ENCODE data around the gene MAJIN. TPM values are rescaled to one million over a fixed set of nuclear protein-coding genes. Genes with fewer than 3 reads are reported as not detected.
"Not testable (repeated sequence)": the region's sequence is repeated elsewhere in the genome, so short reads cannot be mapped to it uniquely, and the experiment has no call there.

The MAJIN gene
- total RNA-seq, 2 donors from 2014 or later: not detected

GRCh38 chr11:64996710-64997380 is 24.9 kb upstream of the MAJIN start, which contains the start of gene BATF2:
Gene BATF2 (minus strand): TSS chr11:64996971. CDS start chr11:64996914, 57 bp downstream.
- peak; percentile 90 to 91 for DNase-seq
- intact Hi-C loops (cut with DNase I, micrococcal nuclease): no loop called here
- peak; percentile 67 for ATAC-seq

DNA sequence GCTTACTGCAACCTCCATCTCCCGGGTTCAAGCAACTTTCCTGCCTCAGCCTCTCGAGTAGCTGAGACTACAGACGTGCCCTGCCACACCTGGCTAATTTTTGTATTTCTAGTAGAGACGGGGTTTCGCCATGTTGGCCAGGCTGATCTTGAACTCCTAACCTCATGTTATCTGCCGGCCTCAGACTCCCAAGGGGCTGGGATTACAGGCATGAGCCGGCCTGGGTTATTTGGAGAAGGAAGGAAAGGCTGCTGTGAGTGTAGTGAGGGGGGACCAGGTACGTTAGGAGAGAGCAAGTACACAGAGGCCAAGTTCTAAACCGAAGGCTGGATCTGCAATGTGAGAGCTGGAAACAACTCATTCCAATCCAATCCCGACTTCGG is 24.4 kb upstream of the MAJIN start:
- peak; percentile 1 for ATAC-seq
- no peak for DNase-seq
- intact Hi-C loops (cut with DNase I, micrococcal nuclease): no loop called here

DNA sequence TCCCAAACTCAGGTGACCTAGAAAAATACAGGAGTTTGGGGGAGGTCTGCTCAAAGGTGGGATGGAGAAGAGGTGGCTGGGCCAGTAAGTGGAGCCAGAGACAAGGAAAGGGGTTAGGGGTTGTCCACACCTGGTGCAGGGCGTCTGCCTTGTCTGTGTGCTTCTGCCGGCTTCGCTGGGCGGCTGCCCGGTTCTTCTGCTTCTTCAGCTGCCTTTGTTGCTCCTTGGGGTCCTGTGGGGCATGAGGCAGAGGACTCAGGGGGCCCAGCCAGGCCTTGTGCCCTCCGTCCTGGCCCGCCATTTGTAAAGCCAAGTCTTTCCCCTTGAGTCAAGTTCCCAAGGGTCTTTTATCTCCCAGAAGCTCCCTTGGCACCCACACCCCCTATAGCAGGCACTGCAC is 22.4 kb upstream of the MAJIN start:
- ATAC-seq (no peak), DNase-seq (no peak)
- intact Hi-C loops (cut with DNase I, micrococcal nuclease): no loop called here

GRCh38 chr11:64990222-64990923 is 18.5 kb upstream of the MAJIN start:
- DNase-seq (no peak), ATAC-seq (no peak)
- intact Hi-C loops (cut with DNase I, micrococcal nuclease): no loop called here

DNA sequence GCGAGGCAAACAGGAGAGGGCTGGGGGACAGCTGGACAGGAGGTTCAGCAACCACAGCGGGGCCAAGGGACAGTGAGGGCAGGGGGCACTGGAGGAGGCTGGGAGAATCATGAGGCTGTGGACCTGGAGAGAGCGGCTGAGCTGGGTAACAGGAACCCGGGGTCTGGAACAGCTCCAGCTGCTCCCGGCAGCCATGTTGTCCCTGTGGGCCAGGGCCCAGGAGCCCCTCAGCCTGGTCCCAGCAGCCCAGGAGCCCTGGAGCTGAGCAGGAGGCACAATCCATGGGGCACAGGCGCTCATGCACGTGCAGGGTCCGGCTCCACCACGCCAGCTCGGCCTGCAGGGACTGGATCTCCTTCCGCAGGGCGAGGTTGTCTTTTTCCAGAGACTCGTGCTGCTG is 17.5 kb upstream of the MAJIN start:
- DNase-seq: no peak
- intact Hi-C loops (cut with DNase I, micrococcal nuclease): loop anchor here in 1 of 2 donors (10.0 kb wide), 1 partner anchor 55 kb away; the partner anchor contains the start of gene GPHA2
- ATAC-seq: no peak

DNA sequence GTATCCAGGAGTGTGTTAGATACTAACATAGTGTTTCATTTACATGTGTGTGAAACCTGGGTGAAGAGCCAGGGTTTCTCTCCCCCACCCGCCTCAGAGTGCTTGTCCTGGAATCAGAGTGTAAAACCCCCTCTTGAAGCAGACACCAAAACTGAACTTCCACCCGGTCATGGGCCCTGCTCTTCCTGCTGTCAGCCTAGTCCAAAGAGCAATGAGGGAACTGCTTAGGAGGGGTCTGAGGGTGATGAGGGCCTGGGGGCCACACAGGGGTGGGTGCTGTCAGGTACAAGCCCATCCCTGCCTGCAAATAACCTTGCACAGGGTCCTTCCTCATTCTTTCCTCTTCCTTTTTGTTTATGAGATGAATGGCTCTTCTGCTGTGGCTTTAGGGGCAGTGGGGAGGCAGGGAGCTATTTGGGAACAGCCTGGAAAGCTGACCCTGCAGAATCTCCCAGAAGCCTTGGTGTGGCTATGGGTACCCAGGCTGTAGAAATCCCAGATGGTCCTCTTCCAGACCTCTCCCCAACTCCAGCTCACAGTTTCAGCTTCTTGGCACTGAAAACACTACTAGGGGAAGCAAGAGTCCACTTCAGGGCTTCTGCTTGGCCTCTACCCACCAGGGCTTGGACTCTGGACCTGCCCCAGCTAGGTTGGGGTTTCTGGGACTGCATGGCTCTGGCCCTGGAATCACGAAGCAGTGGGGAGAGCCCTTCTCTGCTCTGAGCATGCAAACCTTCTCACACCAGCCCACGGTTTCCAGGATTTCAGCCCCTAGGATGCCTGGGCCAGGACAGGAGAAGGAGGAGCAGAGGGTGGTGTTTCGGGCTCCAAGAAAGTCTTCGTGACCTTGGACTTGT is 16.3 kb upstream of the MAJIN start:
- intact Hi-C loops (cut with DNase I, micrococcal nuclease): loop anchor here in 1 of 2 donors (10.0 kb wide), 1 partner anchor 53 kb away; the partner anchor contains the start of gene GPHA2
- DNase-seq (no peak), ATAC-seq (peak; percentile 34)

- ATAC-seq, DNase-seq: not testable (repeated sequence)
- intact Hi-C loops (cut with DNase I, micrococcal nuclease): loop anchor here in 1 of 2 donors (10.0 kb wide), 1 partner anchor 49 kb away; the partner anchor contains the start of gene GPHA2
These were observed 11.4 kb upstream of the MAJIN start for GRCh38 chr11:64983339-64983738.

- ATAC-seq (no peak), DNase-seq (no peak)
- intact Hi-C loops (cut with DNase I, micrococcal nuclease): no loop called here
These were observed 4.7 kb upstream of the MAJIN start for GRCh38 chr11:64976651-64977050.

- ATAC-seq: no peak
- intact Hi-C loops (cut with DNase I, micrococcal nuclease): no loop called here
- DNase-seq: no peak
These were observed 2.2 kb upstream of the MAJIN start for GRCh38 chr11:64974124-64974523.

DNA sequence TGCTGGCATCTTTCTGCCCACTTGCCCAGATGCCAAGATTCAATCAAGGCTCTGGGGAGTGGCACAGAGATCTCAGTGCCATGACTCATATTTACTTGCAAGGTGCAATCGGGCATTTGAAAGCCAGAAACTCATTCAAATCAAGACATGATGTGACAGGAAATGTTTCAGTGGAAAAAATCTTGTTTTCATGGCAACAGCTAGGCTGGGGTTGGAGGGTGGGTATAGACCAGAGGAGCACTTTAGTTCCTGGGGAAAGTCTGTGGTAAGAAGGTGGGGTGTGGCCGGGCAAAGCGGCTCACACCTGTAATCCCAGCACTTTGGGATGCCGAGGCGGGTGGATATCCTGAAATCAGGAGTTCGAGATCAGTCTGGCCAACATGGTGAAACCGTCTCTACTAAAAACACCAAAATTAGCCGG is 1.2 kb downstream of the MAJIN start:
- intact Hi-C loops (cut with DNase I, micrococcal nuclease): no loop called here
- ATAC-seq (peak; percentile 57), DNase-seq (peak in 1 of 2 donors; percentile 45)

DNA sequence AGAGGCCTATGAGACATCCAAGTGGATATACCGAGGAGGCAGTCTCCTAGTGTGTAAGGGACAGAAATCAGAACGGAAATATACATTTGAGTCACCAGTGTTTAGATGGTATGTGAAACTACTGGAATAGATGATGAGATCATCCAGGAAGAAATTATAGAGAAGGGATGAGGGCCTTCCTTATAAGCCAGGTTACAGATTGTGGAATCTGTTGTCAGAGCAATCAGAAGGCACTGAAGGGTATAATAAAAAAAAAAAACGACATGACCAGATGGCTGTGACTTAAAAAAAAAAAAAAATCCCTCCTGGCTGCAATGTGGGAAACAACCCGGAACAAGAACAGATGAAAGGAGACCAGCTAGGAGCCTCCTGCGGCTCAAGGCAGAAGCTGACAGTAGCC is 2.7 kb downstream of the MAJIN start:
- ATAC-seq (peak; percentile 92), DNase-seq (peak in 1 of 2 donors; percentile 24)
- intact Hi-C loops (cut with DNase I, micrococcal nuclease): no loop called here

DNA sequence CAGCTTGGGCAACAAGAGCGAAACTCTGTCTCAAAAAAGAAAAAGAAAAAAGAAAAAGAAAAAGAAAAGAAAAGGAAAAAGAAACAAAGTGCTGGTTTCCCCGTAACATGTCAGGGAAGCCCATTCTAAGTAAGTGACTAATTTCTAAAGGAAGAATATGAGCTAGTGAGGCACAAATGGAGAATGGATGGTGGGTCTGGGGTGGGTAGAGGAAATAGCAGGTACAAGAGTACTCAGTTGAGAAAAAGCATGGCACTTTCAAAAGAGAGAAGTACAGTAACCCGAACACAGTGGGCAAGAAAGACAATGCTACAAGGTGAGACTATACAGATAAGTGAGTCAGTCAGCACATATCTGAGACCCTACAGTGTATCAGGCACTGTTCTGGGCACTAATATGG is 4.5 kb downstream of the MAJIN start:
- no peak for DNase-seq
- ATAC-seq: no peak
- intact Hi-C loops (cut with DNase I, micrococcal nuclease): no loop called here

DNA sequence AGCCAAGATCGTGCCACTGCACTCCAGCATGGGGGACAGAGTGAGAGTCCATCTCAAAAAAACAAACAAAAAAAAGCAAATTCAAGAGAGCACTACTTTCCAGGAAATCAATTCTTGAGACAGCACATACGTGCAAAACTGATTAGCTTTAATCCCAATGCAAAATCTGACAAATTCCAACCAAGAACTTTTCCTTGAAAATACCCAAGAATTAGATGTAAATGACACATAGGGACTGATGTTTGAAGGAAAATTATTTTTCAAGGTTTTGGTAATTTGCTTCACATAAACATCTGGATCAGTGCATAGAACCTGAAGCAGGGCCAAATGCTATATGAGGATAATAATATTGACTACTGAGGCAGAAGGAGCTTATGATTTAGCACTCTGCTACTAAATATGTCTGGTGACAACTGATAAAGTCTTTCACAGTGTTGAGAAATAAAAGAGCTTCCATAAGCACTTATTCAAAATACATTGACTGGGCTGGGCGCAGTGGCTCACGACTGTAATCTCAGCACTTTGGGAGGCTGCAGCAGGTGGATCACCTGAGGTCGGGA is 8.8 kb downstream of the MAJIN start:
- ATAC-seq (no peak), DNase-seq (no peak)
- intact Hi-C loops (cut with DNase I, micrococcal nuclease): no loop called here

DNA sequence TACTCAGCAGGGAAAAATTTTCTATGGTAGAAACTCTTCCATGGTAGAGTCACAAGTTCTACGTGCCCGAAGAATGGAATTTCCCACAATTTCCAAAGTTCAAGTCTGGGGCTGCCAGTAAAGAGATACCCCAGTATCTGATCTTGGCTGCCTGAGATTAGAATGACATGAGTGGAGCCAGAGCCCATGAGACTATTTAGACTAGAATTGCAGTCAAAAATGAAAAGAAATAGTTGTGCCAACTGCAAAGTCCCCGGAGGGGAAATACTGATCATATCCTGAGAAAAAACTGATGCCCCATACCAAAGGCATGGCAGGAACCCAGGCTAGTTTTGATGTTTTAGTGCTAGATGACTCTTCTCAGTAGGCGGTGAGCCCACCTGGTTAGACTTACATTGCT is 11.2 kb downstream of the MAJIN start:
- intact Hi-C loops (cut with DNase I, micrococcal nuclease): no loop called here
- no peak for ATAC-seq
- no peak for DNase-seq

- no peak for ATAC-seq
- intact Hi-C loops (cut with DNase I, micrococcal nuclease): no loop called here
- no peak for DNase-seq
These were observed 12.4 kb downstream of the MAJIN start for GRCh38 chr11:64959498-64959897.

DNA sequence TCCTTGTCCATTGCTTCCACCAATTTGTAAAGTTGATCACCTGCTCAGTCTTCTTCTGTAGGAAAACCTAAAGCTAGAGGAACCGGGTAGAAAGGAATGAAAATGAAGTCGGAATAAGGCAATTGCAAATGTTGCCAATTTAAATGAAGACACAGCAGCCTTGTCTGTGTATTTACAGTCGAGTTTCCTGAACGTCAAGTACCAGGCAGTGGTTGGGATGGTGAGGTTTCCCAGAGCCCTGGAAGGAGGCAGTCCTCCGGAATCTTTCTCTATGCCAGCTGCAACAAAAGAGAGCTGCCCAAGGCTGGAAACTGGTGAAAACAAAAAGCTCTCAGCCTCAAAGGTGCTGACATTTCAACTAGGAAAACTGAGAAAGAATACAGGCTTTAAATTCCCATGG is 17.7 kb downstream of the MAJIN start:
- intact Hi-C loops (cut with DNase I, micrococcal nuclease): no loop called here
- DNase-seq (no peak), ATAC-seq (no peak)

DNA sequence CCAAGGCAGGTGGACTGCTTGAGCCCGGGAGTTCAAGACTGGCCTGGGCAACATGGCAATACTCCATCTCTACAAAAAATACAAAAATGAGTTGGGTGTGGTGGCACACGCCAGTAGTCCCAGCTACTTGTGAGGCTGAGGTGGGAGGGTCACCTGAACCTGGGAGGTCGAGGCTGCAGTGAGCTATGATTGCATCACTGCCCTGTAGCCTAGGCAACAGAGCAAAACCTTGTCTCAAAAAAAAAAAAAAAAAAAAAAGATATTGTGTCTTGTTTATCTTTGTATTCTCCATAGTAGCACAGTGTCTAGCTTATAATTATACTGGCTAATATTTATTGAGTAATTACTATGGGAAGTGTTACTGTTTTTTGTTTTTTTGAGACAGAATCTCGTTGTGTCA is 20.4 kb downstream of the MAJIN start:
- ATAC-seq (no peak), DNase-seq (no peak)
- intact Hi-C loops (cut with DNase I, micrococcal nuclease): no loop called here

- intact Hi-C loops (cut with DNase I, micrococcal nuclease): no loop called here
- ATAC-seq (no peak), DNase-seq (no peak)
These were observed 24.6 kb downstream of the MAJIN start for GRCh38 chr11:64947208-64947814.

DNA sequence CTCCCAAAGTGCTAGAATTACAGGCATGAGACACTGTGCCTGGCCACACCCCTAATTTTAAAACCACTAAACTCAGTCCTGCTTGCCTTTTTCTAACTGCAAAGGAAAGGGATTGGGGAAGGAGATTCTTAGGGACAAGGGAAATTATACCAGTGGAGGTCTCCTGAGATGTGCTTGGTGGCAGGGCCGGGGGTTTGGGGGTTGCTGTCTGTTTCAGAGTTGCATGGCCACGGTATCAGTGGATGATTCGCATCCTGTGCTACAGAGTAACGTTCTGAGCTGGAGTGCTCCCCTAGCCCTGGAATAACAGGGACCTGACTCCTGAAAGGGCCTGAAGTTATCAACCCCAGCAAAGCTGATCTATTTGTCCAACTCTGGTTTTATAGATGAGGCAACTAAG is 35.4 kb downstream of the MAJIN start:
- no peak for DNase-seq
- no peak for ATAC-seq
- intact Hi-C loops (cut with DNase I, micrococcal nuclease): loop anchor here in 1 of 2 donors (10.0 kb wide), 1 partner anchor 48 kb away; no protein-coding TSS in a partner anchor

Measured in left colon (tissue), 2 donors.